ENCODE data around the gene SLC25A47. TPM values are rescaled to one million over a fixed set of nuclear protein-coding genes. Genes with fewer than 3 reads are reported as not detected.
A peak's percentile ranks its signal among the peaks of the same experiment; 100 is the strongest.

SLC25A47 gene
- polyA plus RNA-seq, 3 donors, result not detected

- H3K4me2 ChIP-seq (replicated peaks; ENCODE audit: extremely low read depth, low read length, poor library complexity, severe bottlenecking), result no peak overlapping the region
- H3K4me1 ChIP-seq (ENCODE audit: control insufficient read depth in 1 of 2, insufficient read depth in 2 of 2, low read length in 2 of 2), result no peaks in the 10 kb centered on the region
- Mint-ChIP-seq H3K9me3 (peaks cover 0 to 3% (median 0%) of the 10 kb centered on the region in 7 donors), H3K4me3 (no peak overlapping the region), H3K27ac (peak overlapping the region; percentile 38 to 87 (median 58)), H3K36me3 (peaks cover 46 to 63% of the 10 kb centered on the region in 2 donors), H3K27me3 (ENCODE audit: low read depth in 3 of 3) (peaks cover 0 to 4% (median 2%) of the 10 kb centered on the region in 3 donors), H3K4me1 (no peaks in the 10 kb centered on the region)
- intact Hi-C loops (cut with micrococcal nuclease), result no loop called here
- no peaks in the 10 kb centered on the region for H3K9me3 ChIP-seq (replicated peaks in 1 of 2; ENCODE audit: control insufficient read depth in 1 of 2, insufficient read depth in 1 of 2, low read length in 2 of 2)
- no peak overlapping the region for H3K4me3 ChIP-seq (replicated peaks in 1 of 3; ENCODE audit: low read depth in 2 of 3, low read length in 3 of 3)
- DNase-seq, result no peak
- H3K27me3 ChIP-seq (ENCODE audit: control insufficient read depth in 2 of 2, insufficient read depth in 2 of 2, low read length in 2 of 2), result no peaks in the 10 kb centered on the region
- H3K79me2 ChIP-seq (ENCODE audit: insufficient read depth, low read length), result no peaks in the 10 kb centered on the region
- peaks cover 42 to 52% of the 10 kb centered on the region in 2 donors for H3K36me3 ChIP-seq (replicated peaks in 1 of 2; ENCODE audit: control insufficient read depth in 1 of 2, insufficient read depth in 2 of 2, low read length in 2 of 2)
- H2AFZ ChIP-seq (ENCODE audit: insufficient read depth, low read depth, low read length, poor library complexity, severe bottlenecking), result no peak overlapping the region
- no peak overlapping the region for H3K27ac ChIP-seq (ENCODE audit: low read depth in 1 of 2, low read length in 2 of 2)
- H3K9ac ChIP-seq (ENCODE audit: insufficient read depth, low read length, poor library complexity, severe bottlenecking), result no peak overlapping the region
- no peak for TF ChIP-seq CTCF (IDR thresholded peaks at IDR 0.05)
- WGBS (ENCODE audit: insufficient coverage), result 84% methylated on average over 11 of the region's 11 CpGs
- H4K20me1 ChIP-seq (ENCODE audit: insufficient read depth, low read length), result peaks cover 29% of the 10 kb centered on the region
These were observed 9.0 kb downstream of the SLC25A47 start for GRCh38 chr14:100332071-100332639.

DNA sequence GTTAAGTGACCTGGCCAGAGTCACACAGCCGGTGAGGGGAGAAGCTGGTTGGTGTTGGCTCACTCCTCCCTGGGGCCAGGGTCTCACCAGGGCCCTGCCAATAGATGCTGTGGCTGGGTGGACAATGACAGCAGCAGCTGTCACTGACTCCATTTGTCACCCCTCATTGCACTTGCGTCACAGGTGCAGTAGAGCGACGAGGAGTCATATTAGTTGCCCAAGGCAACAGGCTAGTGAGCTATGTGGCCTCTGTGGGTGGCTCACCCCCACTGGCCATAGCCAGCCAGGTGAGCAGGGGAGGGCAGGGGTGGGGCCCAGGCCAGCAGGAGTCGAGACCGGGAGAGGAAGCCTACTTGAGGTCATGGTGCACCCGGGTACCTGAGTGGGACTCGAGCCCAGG, 9.7 kb downstream of the SLC25A47 start:
- H3K9ac ChIP-seq (ENCODE audit: insufficient read depth, low read length, poor library complexity, severe bottlenecking), result no peak overlapping the region
- H3K9me3 Mint-ChIP-seq, result peaks cover 0 to 2% (median 0%) of the 10 kb centered on the region in 7 donors
- H3K27me3 Mint-ChIP-seq (ENCODE audit: low read depth in 3 of 3), result peaks cover 0 to 4% (median 2%) of the 10 kb centered on the region in 3 donors
- intact Hi-C loops (cut with micrococcal nuclease), result no loop called here
- H3K4me3 ChIP-seq (replicated peaks in 1 of 3; ENCODE audit: low read depth in 2 of 3, low read length in 3 of 3), result no peak overlapping the region
- H3K79me2 ChIP-seq (ENCODE audit: insufficient read depth, low read length), result no peaks in the 10 kb centered on the region
- no peak overlapping the region for H3K4me3 Mint-ChIP-seq
- no peaks in the 10 kb centered on the region for H3K4me1 ChIP-seq (ENCODE audit: control insufficient read depth in 1 of 2, insufficient read depth in 2 of 2, low read length in 2 of 2)
- WGBS (ENCODE audit: insufficient coverage), result 98% methylated on average over 5 of the region's 8 CpGs
- H3K9me3 ChIP-seq (replicated peaks in 1 of 2; ENCODE audit: control insufficient read depth in 1 of 2, insufficient read depth in 1 of 2, low read length in 2 of 2), result no peaks in the 10 kb centered on the region
- no peak overlapping the region for H3K4me2 ChIP-seq (replicated peaks; ENCODE audit: extremely low read depth, low read length, poor library complexity, severe bottlenecking)
- no peak for TF ChIP-seq CTCF (IDR thresholded peaks at IDR 0.05)
- H3K36me3 Mint-ChIP-seq, result peaks cover 52 to 69% of the 10 kb centered on the region in 2 donors
- H3K27ac Mint-ChIP-seq, result peak overlapping the region in 1 of 7 donors; percentile 58
- peaks cover 49 to 59% of the 10 kb centered on the region in 2 donors for H3K36me3 ChIP-seq (replicated peaks in 1 of 2; ENCODE audit: control insufficient read depth in 1 of 2, insufficient read depth in 2 of 2, low read length in 2 of 2)
- no peaks in the 10 kb centered on the region for H3K4me1 Mint-ChIP-seq
- DNase-seq, result no peak
- no peak overlapping the region for H3K27ac ChIP-seq (ENCODE audit: low read depth in 1 of 2, low read length in 2 of 2)
- no peak overlapping the region for H2AFZ ChIP-seq (ENCODE audit: insufficient read depth, low read depth, low read length, poor library complexity, severe bottlenecking)
- no peaks in the 10 kb centered on the region for H3K27me3 ChIP-seq (ENCODE audit: control insufficient read depth in 2 of 2, insufficient read depth in 2 of 2, low read length in 2 of 2)
- H4K20me1 ChIP-seq (ENCODE audit: insufficient read depth, low read length), result peaks cover 29% of the 10 kb centered on the region
